Gastroesophageal sphincter (tissue), 4 donors: ENCODE results near the gene TSPO2. TPM values are rescaled to one million over a fixed set of nuclear protein-coding genes. Genes with fewer than 3 reads are reported as not detected.
"Not testable (repeated sequence)": the region's sequence is repeated elsewhere in the genome, so short reads cannot be mapped to it uniquely, and the experiment has no call there.

Experiments used
- ATAC-seq: fragments of 150-250 bp; one replicate; pipeline ENCODE4 v1.9.1; 2016; ENCODE audit warnings: mild to moderate bottlenecking, moderate library complexity
- H3K27ac ChIP-seq, 4 donors: fragments of 200-600 bp; sonication (generic) in 3 of 4; 1 replicate in 3 of 4; 2 replicates in 1 of 4; pipeline ENCODE4 v1.5.1; 2016 to 2019
- H3K27me3 ChIP-seq: fragments of 200-600 bp; sonication (generic); one replicate; pipeline ENCODE4 v1.5.1; 2019
- H3K36me3 ChIP-seq, 2 donors: fragments of 200-600 bp; sonication (generic); one replicate each; pipeline ENCODE4 v1.5.1; 2019; ENCODE audit warnings: control low read depth in 1 of 2
- H3K4me1 ChIP-seq, 3 donors: fragments of 200-600 bp; sonication (generic); 1 replicate in 2 of 3; 2 replicates in 1 of 3; pipeline ENCODE4 v1.5.1; 2016 to 2019; ENCODE audit warnings: control low read depth in 2 of 3
- H3K4me3 ChIP-seq, 2 donors: fragments of 200-600 bp; sonication (generic); one replicate each; pipeline ENCODE4 v1.5.1; 2019; ENCODE audit warnings: mild to moderate bottlenecking in 1 of 2, moderate library complexity in 1 of 2
- H3K9me3 ChIP-seq, 3 donors: fragments of 200-600 bp; sonication (generic); one replicate each; pipeline ENCODE4 v1.5.1; 2017 to 2019; ENCODE audit warnings: control low read depth in 2 of 3
- CTCF ChIP-seq, 4 experiments: fragments of 200-600 bp in 2 of 4; fragments of 450-650 bp in 2 of 4; sonication (generic) in 1 of 4; IDR thresholded peaks; one replicate each; pipeline ENCODE4 v1.5.1; 2017 to 2019; ENCODE audit warnings: antibody characterized with exemption in 4 of 4, mild to moderate bottlenecking in 2 of 4, moderate library complexity in 2 of 4
- EP300 ChIP-seq: sonication (generic); formaldehyde crosslinking; IDR thresholded peaks from one replicate; pipeline ENCODE4 v1.6.1; 2017; ENCODE audit warnings: antibody characterized with exemption, mild to moderate bottlenecking
- POLR2A ChIP-seq, 2 donors: fragments of 450-650 bp; IDR thresholded peaks; one replicate each; pipeline ENCODE4 v1.6.1; 2017; ENCODE audit warnings: antibody characterized with exemption in 2 of 2, mild to moderate bottlenecking in 2 of 2, moderate library complexity in 1 of 2
- POLR2AphosphoS5 ChIP-seq: sonication (generic); formaldehyde crosslinking; IDR thresholded peaks from one replicate; pipeline ENCODE4 v1.6.1; 2017; ENCODE audit warnings: antibody characterized with exemption
- WGBS, 2 donors: methylation state at CpG; one replicate each; pipeline ENCODE4 v1.1.5; 2018; ENCODE audit warnings: low coverage in 1 of 2; 5-methylcytosine and 5-hydroxymethylcytosine counted together
- total RNA-seq, 4 donors: library from RNA; depleted of rRNA; stranded (reverse); fragments of >200 nt; gene quantifications; one replicate each; pipeline ENCODE4 v1.1.0, GENCODE V29; 2016

Gene TSPO2
- total RNA-seq, 4 donors from 2014 or later: not detected

GRCh38 chr6:41011673-41012072 is 30.6 kb upstream of the TSPO2 start:
- H3K4me3 ChIP-seq: no peak overlapping the region
- TF ChIP-seq EP300 (no peak), CTCF (IDR thresholded peaks at IDR 0.05) (no peak), POLR2A (IDR thresholded peaks at IDR 0.05) (no peak), POLR2AphosphoS5 (no peak)
- no peak overlapping the region for H3K27ac ChIP-seq
- H3K27me3 ChIP-seq: no peaks in the 10 kb centered on the region
- H3K9me3 ChIP-seq: no peaks in the 10 kb centered on the region
- 71 to 100% methylated on average over 1 to 2 of the region's 2 CpGs for WGBS, 2 donors
- ATAC-seq: no peak
- H3K4me1 ChIP-seq: no peaks in the 10 kb centered on the region
- no peaks in the 10 kb centered on the region for H3K36me3 ChIP-seq

GRCh38 chr6:41013466-41014153 is 28.7 kb upstream of the TSPO2 start:
- Histone ChIP-seq H3K27me3 (no peaks in the 10 kb centered on the region), H3K4me1 (no peaks in the 10 kb centered on the region), H3K36me3 (no peaks in the 10 kb centered on the region), H3K9me3 (peaks cover 0 to 6% (median 0%) of the 10 kb centered on the region in 3 donors), H3K4me3 (no peak overlapping the region), H3K27ac (no peak overlapping the region)
- ATAC-seq: no peak
- TF ChIP-seq EP300: no peak
- TF ChIP-seq CTCF (IDR thresholded peaks at IDR 0.05): no peak
- no peak for TF ChIP-seq POLR2AphosphoS5
- TF ChIP-seq POLR2A (IDR thresholded peaks at IDR 0.05): no peak
- WGBS, 2 donors: 81 to 89% methylated on average over 3 to 5 of the region's 5 CpGs

GRCh38 chr6:41014780-41015179 is 27.5 kb upstream of the TSPO2 start:
- Histone ChIP-seq H3K27me3 (no peaks in the 10 kb centered on the region), H3K4me1 (no peaks in the 10 kb centered on the region)
- 93% methylated on average over 2 to 4 of the region's 4 CpGs for WGBS, 2 donors

GRCh38 chr6:41015860-41016259 is 26.4 kb upstream of the TSPO2 start:
- H3K36me3 ChIP-seq, H3K27me3 ChIP-seq, H3K4me1 ChIP-seq, ATAC-seq, H3K27ac ChIP-seq, H3K4me3 ChIP-seq: not testable (repeated sequence)
- 94 to 100% methylated on average over 2 to 3 of the region's 5 CpGs for WGBS, 2 donors
- H3K9me3 ChIP-seq: peaks cover 0 to 11% (median 0%) of the 10 kb centered on the region in 3 donors

More at GRCh38 chr6:41014780-41015179, 27.5 kb upstream of the TSPO2 start:
- Histone ChIP-seq H3K9me3 (peaks cover 0 to 7% (median 0%) of the 10 kb centered on the region in 3 donors), H3K27ac (no peak overlapping the region), H3K36me3 (no peaks in the 10 kb centered on the region), H3K4me3 (no peak overlapping the region)
- no peak for ATAC-seq
- TF ChIP-seq EP300: no peak
- TF ChIP-seq POLR2AphosphoS5: no peak
- TF ChIP-seq CTCF (IDR thresholded peaks at IDR 0.05): no peak

GRCh38 chr6:41017663-41018062 is 24.6 kb upstream of the TSPO2 start:
- TF ChIP-seq CTCF (IDR thresholded peaks at IDR 0.05): no peak
- TF ChIP-seq POLR2A (IDR thresholded peaks at IDR 0.05): no peak
- TF ChIP-seq EP300: no peak
- TF ChIP-seq POLR2AphosphoS5: no peak
- Histone ChIP-seq H3K27ac (no peak overlapping the region), H3K4me3 (no peak overlapping the region), H3K9me3 (peaks cover 0 to 11% (median 0%) of the 10 kb centered on the region in 3 donors), H3K4me1 (no peaks in the 10 kb centered on the region), H3K36me3 (no peaks in the 10 kb centered on the region), H3K27me3 (no peaks in the 10 kb centered on the region)
- 100% methylated on average over 1 of the region's 1 CpG; no CpG with 5 or more reads in 1 of the 2 donors for WGBS, 2 donors
- no peak for ATAC-seq
